RCC 7860 (cell line): Measurements from ENCODE around the gene C14orf180.
"Not testable (repeated sequence)": the region's sequence is repeated elsewhere in the genome, so short reads cannot be mapped to it uniquely, and the experiment has no call there.

ENCODE experiments used
- DNase-seq: peaks from one replicate; pipeline ENCODE4 v3.0.0-alpha.2; 2015; ENCODE audit warnings: low spot score
- FAIRE-seq: peaks from 2 replicates; lab custom pipeline; 2012; peaks lifted over from hg19 to GRCh38; lab: Jason Lieb, UNC

Gene C14orf180

GRCh38 chr14:104604458-104605449 is 25.2 kb downstream of the C14orf180 start, which contains the start of gene TMEM179:
TMEM179 (minus strand) TSS chr14:104604772; CDS start chr14:104604741, 31 bp downstream.
- DNase-seq (no peak), FAIRE-seq (no peak)

GRCh38 chr14:104609666-104610065 is 30.1 kb downstream of the C14orf180 start:
- DNase-seq: no peak
- no peak for FAIRE-seq

GRCh38 chr14:104610749-104611310 is 31.3 kb downstream of the C14orf180 start:
- DNase-seq: no peak
- FAIRE-seq: no peak

GRCh38 chr14:104611881-104612280 is 32.3 kb downstream of the C14orf180 start:
- FAIRE-seq: no peak
- DNase-seq: no peak

- no peak for DNase-seq
- no peak for FAIRE-seq
Observed at GRCh38 chr14:104614126-104614812, 34.7 kb downstream of the C14orf180 start.

GRCh38 chr14:104624939-104625338 is 45.4 kb downstream of the C14orf180 start:
- DNase-seq (no peak), FAIRE-seq (no peak)

- DNase-seq (no peak), FAIRE-seq (no peak)
Observed at GRCh38 chr14:104632781-104633180, 53.2 kb downstream of the C14orf180 start.

- FAIRE-seq (no peak), DNase-seq (no peak)
Observed at GRCh38 chr14:104633276-104634137, 53.9 kb downstream of the C14orf180 start.

GRCh38 chr14:104634138-104634760 is 54.7 kb downstream of the C14orf180 start:
- FAIRE-seq (no peak), DNase-seq (no peak)

GRCh38 chr14:104634886-104635570 is 55.5 kb downstream of the C14orf180 start:
- DNase-seq (no peak), FAIRE-seq (no peak)

- DNase-seq (no peak), FAIRE-seq (no peak)
Observed at GRCh38 chr14:104635717-104636116, 56.2 kb downstream of the C14orf180 start.

- DNase-seq: no peak
- FAIRE-seq: no peak
Observed at GRCh38 chr14:104636131-104636530, 56.6 kb downstream of the C14orf180 start.

GRCh38 chr14:104636846-104637545 is 57.4 kb downstream of the C14orf180 start:
- DNase-seq, FAIRE-seq: not testable (repeated sequence)

GRCh38 chr14:104637546-104638003 is 58.0 kb downstream of the C14orf180 start:
- DNase-seq (no peak), FAIRE-seq (no peak)

- FAIRE-seq (no peak), DNase-seq (no peak)
Observed at GRCh38 chr14:104638190-104638589, 58.6 kb downstream of the C14orf180 start.

GRCh38 chr14:104638927-104639450 is 59.4 kb downstream of the C14orf180 start:
- FAIRE-seq (no peak), DNase-seq (no peak)

- FAIRE-seq: no peak
- DNase-seq: no peak
Observed at GRCh38 chr14:104639471-104639870, 59.9 kb downstream of the C14orf180 start.
